AG04450 (cell line): ENCODE data around the gene ST6GAL1. TPM values are rescaled to one million over a fixed set of nuclear protein-coding genes. Genes with fewer than 3 reads are reported as not detected.
"Not testable (repeated sequence)": the region's sequence is repeated elsewhere in the genome, so short reads cannot be mapped to it uniquely, and the experiment has no call there.

ENCODE experiments used
- CTCF ChIA-PET: fragments of 300-600, 350-600 bp; formaldehyde crosslinking; extraction: SDS; loops from one replicate; lab custom pipeline; 2022; ENCODE audit warnings: antibody characterized with exemption, inconsistent platforms; lab: Charles Lee
- POLR2A ChIA-PET: fragments of 350-600 bp; formaldehyde crosslinking; extraction: SDS; loops from one replicate; lab custom pipeline; 2021; ENCODE audit warnings: antibody characterized with exemption, inconsistent platforms; lab: Yijun Ruan, JAX
- DNase-seq: peaks from one replicate; pipeline ENCODE4 v3.0.0-alpha.2; 2011; ENCODE audit warnings: low read depth, low spot score
- H3K27ac ChIP-seq: one replicate; pipeline ENCODE4 v1.5.1; 2012; ENCODE audit warnings: low read depth, low read length, control low read depth
- H3K27me3 ChIP-seq: one replicate; pipeline ENCODE4 v1.6.0; 2012; ENCODE audit warnings: low read length; ENCODE audit not compliant: control insufficient read depth, insufficient read depth
- H3K4me3 ChIP-seq: 2 replicates; pipeline ENCODE4 v1.5.1; 2011; ENCODE audit warnings: mild to moderate bottlenecking, low read depth, low read length, control low read depth
- H3K9me3 ChIP-seq: 2 replicates; pipeline ENCODE4 v1.5.1; 2012; ENCODE audit warnings: low read length; ENCODE audit not compliant: control insufficient read depth, insufficient read depth
- polyA plus RNA-seq: library from polyadenylated mRNA; depleted of rRNA; stranded (reverse); fragments of >200 nt; gene quantifications from 2 replicates; pipeline ENCODE4 v1.2.3, GENCODE V29; 2011
- TF ChIP-seq, protein P1 (sequence below): IDR thresholded peaks from 2 replicates; pipeline ENCODE4 v1.5.1; 2011; ENCODE audit warnings: low read depth, low read length, control low read depth, inconsistent platforms

The ST6GAL1 gene
- polyA plus RNA-seq, 1 experiment, result 11.8 TPM

GRCh38 chr3:187005827-187006481, 75.6 kb downstream of the ST6GAL1 start:
- POLR2A ChIA-PET, result no interaction called here
- TF ChIP-seq, protein P1, sequence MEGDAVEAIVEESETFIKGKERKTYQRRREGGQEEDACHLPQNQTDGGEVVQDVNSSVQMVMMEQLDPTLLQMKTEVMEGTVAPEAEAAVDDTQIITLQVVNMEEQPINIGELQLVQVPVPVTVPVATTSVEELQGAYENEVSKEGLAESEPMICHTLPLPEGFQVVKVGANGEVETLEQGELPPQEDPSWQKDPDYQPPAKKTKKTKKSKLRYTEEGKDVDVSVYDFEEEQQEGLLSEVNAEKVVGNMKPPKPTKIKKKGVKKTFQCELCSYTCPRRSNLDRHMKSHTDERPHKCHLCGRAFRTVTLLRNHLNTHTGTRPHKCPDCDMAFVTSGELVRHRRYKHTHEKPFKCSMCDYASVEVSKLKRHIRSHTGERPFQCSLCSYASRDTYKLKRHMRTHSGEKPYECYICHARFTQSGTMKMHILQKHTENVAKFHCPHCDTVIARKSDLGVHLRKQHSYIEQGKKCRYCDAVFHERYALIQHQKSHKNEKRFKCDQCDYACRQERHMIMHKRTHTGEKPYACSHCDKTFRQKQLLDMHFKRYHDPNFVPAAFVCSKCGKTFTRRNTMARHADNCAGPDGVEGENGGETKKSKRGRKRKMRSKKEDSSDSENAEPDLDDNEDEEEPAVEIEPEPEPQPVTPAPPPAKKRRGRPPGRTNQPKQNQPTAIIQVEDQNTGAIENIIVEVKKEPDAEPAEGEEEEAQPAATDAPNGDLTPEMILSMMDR, result no peak
- Histone ChIP-seq H3K27me3 (no peaks in the 10 kb centered on the region), H3K27ac (no peak overlapping the region), H3K9me3 (no peaks in the 10 kb centered on the region; the same call in 1 of the 2 replicates), H3K4me3 (no peak overlapping the region)
- CTCF ChIA-PET, result interaction anchor here (0.6 kb wide), 1 partner anchor 159 kb away, joined by 3 read pairs; no protein-coding TSS in a partner anchor
- no peak for DNase-seq

DNA sequence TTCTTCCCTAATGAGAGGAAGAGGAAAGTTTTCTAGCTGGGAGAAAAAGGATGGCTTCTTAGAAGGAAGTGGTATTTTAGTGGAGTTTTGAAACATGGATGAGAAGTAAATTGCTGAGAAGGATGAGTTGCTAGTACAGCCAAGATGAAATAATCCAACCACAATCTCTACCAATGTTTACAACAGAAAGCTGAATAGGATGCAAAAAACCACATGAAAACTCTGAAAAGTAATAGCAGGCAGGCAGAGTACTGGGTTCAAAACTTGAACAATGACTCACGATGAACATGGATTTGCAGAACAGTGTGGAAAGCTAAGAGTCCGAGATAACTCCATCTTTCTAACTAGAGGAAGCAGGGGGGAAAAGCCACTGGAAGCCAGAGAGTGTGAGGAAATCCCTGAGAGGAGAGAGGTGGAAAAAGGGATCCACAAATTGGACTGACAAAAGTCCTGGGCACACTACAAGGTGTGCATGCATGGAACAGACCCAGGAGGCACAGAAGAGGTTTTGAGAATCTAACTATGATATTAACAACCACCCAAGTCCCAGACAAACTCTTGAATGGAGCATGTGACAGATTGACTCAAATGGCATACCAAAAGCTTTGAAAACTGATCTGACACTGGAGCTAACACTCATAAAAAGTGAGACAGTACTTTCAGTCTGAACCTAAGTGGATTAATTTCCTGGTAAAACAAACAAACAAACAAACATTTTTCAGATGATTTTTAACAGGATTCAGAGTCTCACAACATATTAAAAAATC, 76.7 kb downstream of the ST6GAL1 start:
- Histone ChIP-seq H3K9me3 (no peaks in the 10 kb centered on the region; the same call in 1 of the 2 replicates), H3K4me3 (no peak overlapping the region), H3K27me3 (no peaks in the 10 kb centered on the region), H3K27ac (no peak overlapping the region)
- POLR2A ChIA-PET, result interaction anchor here (0.5 kb wide), 1 partner anchor 131 kb away, joined by 6 read pairs; no protein-coding TSS in a partner anchor
- TF ChIP-seq, protein P1, result no peak
- CTCF ChIA-PET, result interaction anchor here (0.9 kb wide), 1 partner anchor 133 kb away, joined by 3 read pairs; no protein-coding TSS in a partner anchor
- no peak for DNase-seq

DNA sequence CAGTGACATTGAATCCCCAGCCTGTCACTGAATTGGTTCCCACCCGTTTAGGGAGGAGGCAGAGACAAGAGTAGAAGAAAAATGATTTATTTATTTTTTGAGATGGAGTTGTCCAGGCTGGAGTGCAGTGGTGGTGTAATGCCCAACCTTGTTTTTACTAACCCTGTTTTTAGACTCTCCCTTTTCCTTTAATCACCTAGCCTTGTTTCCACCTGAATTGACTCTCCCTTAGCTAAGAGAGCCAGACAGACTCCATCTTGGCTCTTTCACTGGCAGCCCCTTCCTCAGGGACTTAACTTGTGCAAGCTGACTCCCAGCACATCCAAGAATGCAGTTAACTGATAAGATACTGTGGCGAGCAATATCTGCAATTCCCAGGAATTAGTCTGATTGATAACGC, 80.1 kb downstream of the ST6GAL1 start:
- H3K9me3 ChIP-seq, CTCF ChIA-PET, H3K27me3 ChIP-seq, POLR2A ChIA-PET, H3K27ac ChIP-seq, H3K4me3 ChIP-seq, DNase-seq: not testable (repeated sequence)

- Histone ChIP-seq H3K27me3 (no peaks in the 10 kb centered on the region), H3K27ac (no peak overlapping the region), H3K9me3 (no peaks in the 10 kb centered on the region), H3K4me3 (no peak overlapping the region)
- CTCF ChIA-PET, result interaction anchor here (1.0 kb wide), 1 partner anchor 163 kb away, joined by 3 read pairs; no protein-coding TSS in a partner anchor
- TF ChIP-seq, protein P1, result no peak
- DNase-seq, result no peak
- POLR2A ChIA-PET, result no interaction called here
Observed at GRCh38 chr3:187011915-187012314, 81.6 kb downstream of the ST6GAL1 start.

DNA sequence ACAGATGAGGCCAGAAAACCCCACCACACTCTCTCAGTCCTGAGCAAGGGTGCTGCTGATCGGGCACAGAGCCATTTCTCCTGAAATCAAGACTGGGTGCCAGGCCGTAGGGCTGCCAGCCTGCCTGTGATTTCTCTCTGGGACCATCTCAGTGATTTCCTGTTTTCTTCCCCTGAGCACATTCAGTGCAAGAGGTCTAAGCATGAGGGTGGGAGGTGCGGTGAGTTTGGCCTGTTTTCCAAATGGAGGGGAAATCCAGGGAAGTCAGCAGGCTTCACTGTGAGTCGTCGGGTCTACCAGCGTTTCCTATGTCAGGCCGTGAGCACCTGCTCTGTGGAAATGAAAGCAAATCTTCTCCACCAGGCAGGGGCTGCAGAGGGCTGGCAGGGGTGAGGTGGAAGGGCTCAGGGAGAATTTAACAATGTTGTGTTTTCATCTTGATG, 82.3 kb downstream of the ST6GAL1 start:
- no peak for DNase-seq
- Histone ChIP-seq H3K9me3 (no peaks in the 10 kb centered on the region), H3K27ac (peak overlapping the region; percentile 81), H3K27me3 (no peaks in the 10 kb centered on the region), H3K4me3 (no peak overlapping the region)
- TF ChIP-seq, protein P1, result no peak
- CTCF ChIA-PET, result interaction anchor here (1.2 kb wide), 1 partner anchor 306 kb away, joined by 3 read pairs; no protein-coding TSS in a partner anchor
- POLR2A ChIA-PET, result no interaction called here
